ENCODE measurements around the gene MCC.

Gene MCC

GRCh38 chr5:113058269-113058668, 430.0 kb downstream of the MCC start:
- peaks cover 5% of the 10 kb centered on the region for H3K4me1 ChIP-seq (ENCODE audit: control insufficient read depth, insufficient read depth, low read length, poor library complexity, severe bottlenecking)
- H3K36me3 ChIP-seq (ENCODE audit: control insufficient read depth, insufficient read depth, low read length), result no peaks in the 10 kb centered on the region
- no peaks in the 10 kb centered on the region for H3K9me3 ChIP-seq (ENCODE audit: control insufficient read depth, low read length)
- no peaks in the 10 kb centered on the region for H3K27me3 ChIP-seq (replicated peaks; ENCODE audit: control insufficient read depth, insufficient read depth, low read length, poor library complexity, severe bottlenecking)
- H3K4me3 ChIP-seq (ENCODE audit: insufficient read depth, low read depth, low read length, poor library complexity, severe bottlenecking), result no peak overlapping the region
- no peak for DNase-seq
- H3K27ac ChIP-seq (ENCODE audit: insufficient read depth, low read length, poor library complexity, severe bottlenecking), result no peak overlapping the region

GRCh38 chr5:113057557-113057984, 430.7 kb downstream of the MCC start:
- Histone ChIP-seq H3K4me3 (ENCODE audit: insufficient read depth, low read depth, low read length, poor library complexity, severe bottlenecking) (no peak overlapping the region), H3K27me3 (replicated peaks; ENCODE audit: control insufficient read depth, insufficient read depth, low read length, poor library complexity, severe bottlenecking) (no peaks in the 10 kb centered on the region), H3K27ac (ENCODE audit: insufficient read depth, low read length, poor library complexity, severe bottlenecking) (no peak overlapping the region), H3K4me1 (ENCODE audit: control insufficient read depth, insufficient read depth, low read length, poor library complexity, severe bottlenecking) (no peaks in the 10 kb centered on the region), H3K36me3 (ENCODE audit: control insufficient read depth, insufficient read depth, low read length) (no peaks in the 10 kb centered on the region), H3K9me3 (ENCODE audit: control insufficient read depth, low read length) (no peaks in the 10 kb centered on the region)
- no peak for DNase-seq

- Histone ChIP-seq H3K27me3 (replicated peaks; ENCODE audit: control insufficient read depth, insufficient read depth, low read length, poor library complexity, severe bottlenecking) (no peaks in the 10 kb centered on the region), H3K36me3 (ENCODE audit: control insufficient read depth, insufficient read depth, low read length) (no peaks in the 10 kb centered on the region), H3K4me3 (ENCODE audit: insufficient read depth, low read depth, low read length, poor library complexity, severe bottlenecking) (no peak overlapping the region), H3K9me3 (ENCODE audit: control insufficient read depth, low read length) (no peaks in the 10 kb centered on the region), H3K27ac (ENCODE audit: insufficient read depth, low read length, poor library complexity, severe bottlenecking) (no peak overlapping the region), H3K4me1 (ENCODE audit: control insufficient read depth, insufficient read depth, low read length, poor library complexity, severe bottlenecking) (no peaks in the 10 kb centered on the region)
- no peak for DNase-seq
Observed at GRCh38 chr5:113056988-113057387, 431.3 kb downstream of the MCC start.

- no peak for DNase-seq
- Histone ChIP-seq H3K36me3 (ENCODE audit: control insufficient read depth, insufficient read depth, low read length) (no peaks in the 10 kb centered on the region), H3K27me3 (replicated peaks; ENCODE audit: control insufficient read depth, insufficient read depth, low read length, poor library complexity, severe bottlenecking) (no peaks in the 10 kb centered on the region), H3K27ac (ENCODE audit: insufficient read depth, low read length, poor library complexity, severe bottlenecking) (no peak overlapping the region), H3K4me1 (ENCODE audit: control insufficient read depth, insufficient read depth, low read length, poor library complexity, severe bottlenecking) (no peaks in the 10 kb centered on the region), H3K9me3 (ENCODE audit: control insufficient read depth, low read length) (no peaks in the 10 kb centered on the region), H3K4me3 (ENCODE audit: insufficient read depth, low read depth, low read length, poor library complexity, severe bottlenecking) (no peak overlapping the region)
Observed at GRCh38 chr5:113054899-113055298, 433.4 kb downstream of the MCC start.

- Histone ChIP-seq H3K36me3 (ENCODE audit: control insufficient read depth, insufficient read depth, low read length) (no peaks in the 10 kb centered on the region), H3K9me3 (ENCODE audit: control insufficient read depth, low read length) (no peaks in the 10 kb centered on the region), H3K27me3 (replicated peaks; ENCODE audit: control insufficient read depth, insufficient read depth, low read length, poor library complexity, severe bottlenecking) (no peaks in the 10 kb centered on the region), H3K4me3 (ENCODE audit: insufficient read depth, low read depth, low read length, poor library complexity, severe bottlenecking) (no peak overlapping the region), H3K4me1 (ENCODE audit: control insufficient read depth, insufficient read depth, low read length, poor library complexity, severe bottlenecking) (no peaks in the 10 kb centered on the region), H3K27ac (ENCODE audit: insufficient read depth, low read length, poor library complexity, severe bottlenecking) (no peak overlapping the region)
- DNase-seq, result no peak
Observed at GRCh38 chr5:113053511-113053995, 434.7 kb downstream of the MCC start.

- H3K9me3 ChIP-seq (ENCODE audit: control insufficient read depth, low read length), result no peaks in the 10 kb centered on the region
- no peak for DNase-seq
- no peak overlapping the region for H3K4me3 ChIP-seq (ENCODE audit: insufficient read depth, low read depth, low read length, poor library complexity, severe bottlenecking)
- H3K36me3 ChIP-seq (ENCODE audit: control insufficient read depth, insufficient read depth, low read length), result no peaks in the 10 kb centered on the region
- H3K4me1 ChIP-seq (ENCODE audit: control insufficient read depth, insufficient read depth, low read length, poor library complexity, severe bottlenecking), result no peaks in the 10 kb centered on the region
- no peaks in the 10 kb centered on the region for H3K27me3 ChIP-seq (replicated peaks; ENCODE audit: control insufficient read depth, insufficient read depth, low read length, poor library complexity, severe bottlenecking)
- no peak overlapping the region for H3K27ac ChIP-seq (ENCODE audit: insufficient read depth, low read length, poor library complexity, severe bottlenecking)
Observed at GRCh38 chr5:113052041-113052795, 436.0 kb downstream of the MCC start.

GRCh38 chr5:113050721-113051382, 437.4 kb downstream of the MCC start:
- no peak for DNase-seq
- H3K4me3 ChIP-seq (ENCODE audit: insufficient read depth, low read depth, low read length, poor library complexity, severe bottlenecking), result no peak overlapping the region
- H3K27ac ChIP-seq (ENCODE audit: insufficient read depth, low read length, poor library complexity, severe bottlenecking), result no peak overlapping the region
- no peaks in the 10 kb centered on the region for H3K27me3 ChIP-seq (replicated peaks; ENCODE audit: control insufficient read depth, insufficient read depth, low read length, poor library complexity, severe bottlenecking)
- no peaks in the 10 kb centered on the region for H3K36me3 ChIP-seq (ENCODE audit: control insufficient read depth, insufficient read depth, low read length)
- no peaks in the 10 kb centered on the region for H3K9me3 ChIP-seq (ENCODE audit: control insufficient read depth, low read length)
- H3K4me1 ChIP-seq (ENCODE audit: control insufficient read depth, insufficient read depth, low read length, poor library complexity, severe bottlenecking), result no peaks in the 10 kb centered on the region

GRCh38 chr5:113048931-113049330, 439.3 kb downstream of the MCC start:
- Histone ChIP-seq H3K27me3 (replicated peaks; ENCODE audit: control insufficient read depth, insufficient read depth, low read length, poor library complexity, severe bottlenecking) (no peaks in the 10 kb centered on the region), H3K36me3 (ENCODE audit: control insufficient read depth, insufficient read depth, low read length) (no peaks in the 10 kb centered on the region), H3K9me3 (ENCODE audit: control insufficient read depth, low read length) (no peaks in the 10 kb centered on the region), H3K4me1 (ENCODE audit: control insufficient read depth, insufficient read depth, low read length, poor library complexity, severe bottlenecking) (no peaks in the 10 kb centered on the region), H3K4me3 (ENCODE audit: insufficient read depth, low read depth, low read length, poor library complexity, severe bottlenecking) (no peak overlapping the region), H3K27ac (ENCODE audit: insufficient read depth, low read length, poor library complexity, severe bottlenecking) (no peak overlapping the region)
- no peak for DNase-seq

- Histone ChIP-seq H3K36me3 (ENCODE audit: control insufficient read depth, insufficient read depth, low read length) (no peaks in the 10 kb centered on the region), H3K9me3 (ENCODE audit: control insufficient read depth, low read length) (no peaks in the 10 kb centered on the region), H3K4me1 (ENCODE audit: control insufficient read depth, insufficient read depth, low read length, poor library complexity, severe bottlenecking) (no peaks in the 10 kb centered on the region), H3K4me3 (ENCODE audit: insufficient read depth, low read depth, low read length, poor library complexity, severe bottlenecking) (no peak overlapping the region), H3K27me3 (replicated peaks; ENCODE audit: control insufficient read depth, insufficient read depth, low read length, poor library complexity, severe bottlenecking) (no peaks in the 10 kb centered on the region), H3K27ac (ENCODE audit: insufficient read depth, low read length, poor library complexity, severe bottlenecking) (no peak overlapping the region)
- DNase-seq, result no peak
Observed at GRCh38 chr5:113047733-113048652, 440.3 kb downstream of the MCC start.
